Neural cell (in vitro differentiated cells): Measurements from ENCODE around the gene SLC38A9. TPM values are rescaled to one million over a fixed set of nuclear protein-coding genes. Genes with fewer than 3 reads are reported as not detected.
A peak's percentile ranks its signal among the peaks of the same experiment; 100 is the strongest.

ENCODE experiments used
- H2AFZ ChIP-seq: fragments of 200-600, 300-800 bp; sonication (generic), shearing (Covaris generic); 2 replicates; pipeline ENCODE4 v1.6.0; 2014; ENCODE audit warnings: low read depth, mild to moderate bottlenecking, antibody characterized with exemption, low read length, moderate library complexity
- H3F3A ChIP-seq: fragments of 200-600 bp; shearing (Covaris generic); 2 replicates; pipeline ENCODE4 v1.6.1; 2016; ENCODE audit warnings: mild to moderate bottlenecking, moderate library complexity, mixed read lengths, antibody characterized with exemption, low read length; ENCODE audit not compliant: insufficient read depth, poor library complexity, severe bottlenecking
- H3K27ac ChIP-seq: fragments of 200-600, 300-800 bp; sonication (generic), shearing (Covaris generic); 2 replicates; pipeline ENCODE4 v1.5.1; 2014; ENCODE audit warnings: mild to moderate bottlenecking, low read length, moderate library complexity
- H3K27me3 ChIP-seq: fragments of 300-800, 200-600 bp; sonication (generic), shearing (Covaris generic); 2 replicates; pipeline ENCODE4 v1.6.0; 2014; ENCODE audit warnings: mild to moderate bottlenecking, low read depth, low read length, moderate library complexity; ENCODE audit not compliant: insufficient read depth
- H3K36me3 ChIP-seq: fragments of 300-800, 200-600 bp; sonication (generic), shearing (Covaris generic); 2 replicates; pipeline ENCODE4 v1.5.1; 2014; ENCODE audit warnings: mild to moderate bottlenecking, antibody characterized with exemption, low read length, moderate library complexity; ENCODE audit not compliant: insufficient read depth
- H3K4me2 ChIP-seq: fragments of 300-800, 200-600 bp; sonication (generic), shearing (Covaris generic); 2 replicates; pipeline ENCODE4 v1.6.0; 2014; ENCODE audit warnings: mild to moderate bottlenecking, low read length
- H3K4me3 ChIP-seq: fragments of 300-800, 200-600 bp; sonication (generic), shearing (Covaris generic); 2 replicates; pipeline ENCODE4 v1.5.1; 2014; ENCODE audit warnings: mild to moderate bottlenecking, low read length, moderate library complexity
- H3K79me2 ChIP-seq: fragments of 200-600 bp; shearing (Covaris generic); replicated peaks from 2 replicates; pipeline ENCODE4 v1.6.0; 2014; ENCODE audit warnings: mild to moderate bottlenecking, low read length, moderate library complexity; ENCODE audit not compliant: insufficient read depth
- H3K9ac ChIP-seq: fragments of 300-800, 200-600 bp; sonication (generic), shearing (Covaris generic); 2 replicates; pipeline ENCODE4 v1.6.1; 2016; ENCODE audit warnings: mild to moderate bottlenecking, low read length, mixed read lengths
- H3K9me2 ChIP-seq: fragments of 200-600 bp; shearing (Covaris generic); 2 replicates; pipeline ENCODE4 v1.6.1; 2016; ENCODE audit warnings: mild to moderate bottlenecking, low read length, mixed read lengths; ENCODE audit not compliant: insufficient read depth
- H3K9me3 ChIP-seq: fragments of 200-600, 300-800 bp; sonication (generic), shearing (Covaris generic); 2 replicates; pipeline ENCODE4 v1.6.1; 2016; ENCODE audit warnings: mild to moderate bottlenecking, mixed run types, low read length, moderate library complexity, mixed read lengths
- H4K20me1 ChIP-seq: fragments of 200-600 bp; shearing (Covaris generic); 2 replicates; pipeline ENCODE4 v1.6.1; 2016; ENCODE audit warnings: mild to moderate bottlenecking, mixed run types; ENCODE audit not compliant: insufficient read depth
- CTCF ChIP-seq: fragments of 450-650 bp; IDR thresholded peaks from 2 replicates; pipeline ENCODE4 v1.5.1; 2014; ENCODE audit warnings: antibody characterized with exemption, mild to moderate bottlenecking, moderate library complexity; ENCODE audit not compliant: poor library complexity, severe bottlenecking
- EP300 ChIP-seq: fragments of 450-650 bp; conservative IDR thresholded peaks from 2 replicates; pipeline ENCODE4 v1.6.1; 2014; ENCODE audit warnings: antibody characterized with exemption, mild to moderate bottlenecking, moderate library complexity; ENCODE audit not compliant: poor library complexity, severe bottlenecking
- EZH2 ChIP-seq: fragments of 200-600, 300-800 bp; shearing (Covaris generic), sonication (generic); IDR thresholded peaks from 2 replicates; pipeline ENCODE4 v1.6.1; 2014; ENCODE audit warnings: antibody characterized with exemption, low read length, borderline replicate concordance, mild to moderate bottlenecking; ENCODE audit not compliant: insufficient read depth, poor library complexity, severe bottlenecking
- MXI1 ChIP-seq: fragments of 450-650 bp; conservative IDR thresholded peaks from 2 replicates; pipeline ENCODE4 v1.6.1; 2014; ENCODE audit warnings: antibody characterized with exemption, mild to moderate bottlenecking; ENCODE audit not compliant: poor library complexity, severe bottlenecking
- POLR2AphosphoS5 ChIP-seq: IDR thresholded peaks from 2 replicates; pipeline ENCODE4 v1.6.1; 2012
- RAD21 ChIP-seq: fragments of 450-650 bp; conservative IDR thresholded peaks from 2 replicates; pipeline ENCODE4 v1.6.1; 2014; ENCODE audit warnings: antibody characterized with exemption, mild to moderate bottlenecking, moderate library complexity
- REST ChIP-seq: IDR thresholded peaks from 2 replicates; pipeline ENCODE4 v1.6.1; 2012; ENCODE audit warnings: borderline replicate concordance
- SMC3 ChIP-seq: fragments of 450-650 bp; conservative IDR thresholded peaks from 2 replicates; pipeline ENCODE4 v1.6.1; 2014; ENCODE audit warnings: antibody characterized with exemption, mild to moderate bottlenecking, moderate library complexity; ENCODE audit not compliant: poor library complexity
- TAF1 ChIP-seq: IDR thresholded peaks from 2 replicates; pipeline ENCODE4 v1.6.1; 2012; ENCODE audit warnings: low read depth
- polyA plus RNA-seq: library from polyadenylated mRNA; depleted of rRNA; stranded (reverse); fragments of >200 nt; gene quantifications from 2 replicates; pipeline ENCODE4 v1.2.3, GENCODE V29; 2014

SLC38A9 gene
- polyA plus RNA-seq, 1 donor from 2014 or later, result 44.5 TPM

- no peak overlapping the region for H3K27ac ChIP-seq
- no peaks in the 10 kb centered on the region for H3K9me3 ChIP-seq
- H3K9ac ChIP-seq, result no peak overlapping the region
- no peak overlapping the region for H3K4me2 ChIP-seq
- TF ChIP-seq CTCF (peak; percentile 78), REST (no peak), TAF1 (no peak), MXI1 (no peak), RAD21 (peak; percentile 78), SMC3 (peak; percentile 78)
- no peak overlapping the region for H3K4me3 ChIP-seq
- no peaks in the 10 kb centered on the region for H3K79me2 ChIP-seq
- H2AFZ ChIP-seq, result no peak overlapping the region
- H3K27me3 ChIP-seq, result no peaks in the 10 kb centered on the region
- no peaks in the 10 kb centered on the region for H3K9me2 ChIP-seq
- no peaks in the 10 kb centered on the region for H4K20me1 ChIP-seq
- H3F3A ChIP-seq, result no peaks in the 10 kb centered on the region
- H3K36me3 ChIP-seq, result no peaks in the 10 kb centered on the region
These were observed 20.6 kb downstream of the SLC38A9 start for GRCh38 chr5:55691265-55692105.

- no peaks in the 10 kb centered on the region for H3K79me2 ChIP-seq
- no peaks in the 10 kb centered on the region for H3K27me3 ChIP-seq
- no peak overlapping the region for H3K4me2 ChIP-seq
- no peaks in the 10 kb centered on the region for H4K20me1 ChIP-seq
- H3F3A ChIP-seq, result no peaks in the 10 kb centered on the region
- no peak overlapping the region for H3K27ac ChIP-seq
- H3K9me3 ChIP-seq, result no peaks in the 10 kb centered on the region
- TF ChIP-seq CTCF (no peak), EP300 (no peak), MXI1 (no peak), SMC3 (no peak), TAF1 (no peak), REST (no peak), POLR2AphosphoS5 (no peak), EZH2 (no peak), RAD21 (no peak)
- no peak overlapping the region for H2AFZ ChIP-seq
- no peaks in the 10 kb centered on the region for H3K36me3 ChIP-seq
- H3K9ac ChIP-seq, result no peak overlapping the region
- no peak overlapping the region for H3K4me3 ChIP-seq
- no peaks in the 10 kb centered on the region for H3K9me2 ChIP-seq
These were observed 30.1 kb downstream of the SLC38A9 start for GRCh38 chr5:55682071-55682470.
